Lung microvascular endothelial cell (primary cell): ENCODE measurements around the gene MAIP1. TPM values are rescaled to one million over a fixed set of nuclear protein-coding genes. Genes with fewer than 3 reads are reported as not detected.
A peak's percentile ranks its signal among the peaks of the same experiment; 100 is the strongest.
"Not testable (repeated sequence)": the region's sequence is repeated elsewhere in the genome, so short reads cannot be mapped to it uniquely, and the experiment has no call there.

Experiments
- DNase-seq, 2 donors: peaks; one replicate each; pipeline versions ENCODE4 v3.0.0 to v3.0.0-alpha.2; 2010; ENCODE audit warnings: low read depth in 2 of 2
- total RNA-seq: library from RNA; depleted of rRNA; stranded (reverse); fragments of >200 nt; gene quantifications from 2 replicates; pipeline ENCODE4 v1.2.1, GENCODE V29; 2014

Gene MAIP1
- total RNA-seq: 23.1 and 26.0 TPM in 2 replicates

GRCh38 chr2:199955339-199956061, at the start of gene MAIP1, which contains the start of gene TYW5:
Gene MAIP1, plus strand, starts transcription at chr2:199955582. Its CDS starts 217 bp downstream, at chr2:199955799.
Gene TYW5, minus strand, starts transcription at chr2:199955491. Its CDS starts 21 bp downstream, at chr2:199955470.
- peak; percentile 84 to 85 for DNase-seq

DNA sequence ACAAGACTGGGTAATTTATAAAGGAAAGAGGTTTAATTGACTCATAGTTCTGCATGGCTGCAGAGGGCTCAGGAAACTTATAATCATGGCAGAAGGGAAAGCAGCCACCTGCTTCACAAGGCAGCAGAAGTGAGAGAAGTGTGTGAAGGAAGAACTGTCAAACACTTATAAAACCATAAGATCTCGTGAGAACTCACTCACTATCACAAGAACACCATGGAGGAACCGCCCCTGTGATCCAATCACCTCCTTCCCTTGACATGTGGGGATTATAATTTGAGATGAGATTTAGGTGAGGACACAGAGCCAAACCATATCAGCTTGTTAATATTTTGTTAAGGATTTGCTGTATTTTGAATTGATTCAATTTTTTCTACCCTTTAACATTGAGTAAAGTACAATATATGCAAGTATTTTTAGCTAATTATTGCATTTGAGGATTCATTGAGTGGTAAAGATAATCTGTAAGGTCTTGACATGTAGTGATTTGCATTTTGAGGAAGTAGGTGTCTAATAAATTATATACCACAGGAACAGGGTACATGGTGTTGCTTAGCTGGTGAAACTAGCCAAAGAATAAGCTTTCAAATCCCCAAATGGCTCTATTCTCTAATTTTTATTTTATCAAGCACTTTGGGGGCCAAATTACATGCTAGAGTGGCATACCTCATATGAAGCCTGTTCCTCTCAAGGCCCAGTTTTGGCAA, 48.2 kb upstream of the MAIP1 start:
- DNase-seq: no peak

GRCh38 chr2:199910338-199911051, 44.9 kb upstream of the MAIP1 start:
- DNase-seq: no peak

DNA sequence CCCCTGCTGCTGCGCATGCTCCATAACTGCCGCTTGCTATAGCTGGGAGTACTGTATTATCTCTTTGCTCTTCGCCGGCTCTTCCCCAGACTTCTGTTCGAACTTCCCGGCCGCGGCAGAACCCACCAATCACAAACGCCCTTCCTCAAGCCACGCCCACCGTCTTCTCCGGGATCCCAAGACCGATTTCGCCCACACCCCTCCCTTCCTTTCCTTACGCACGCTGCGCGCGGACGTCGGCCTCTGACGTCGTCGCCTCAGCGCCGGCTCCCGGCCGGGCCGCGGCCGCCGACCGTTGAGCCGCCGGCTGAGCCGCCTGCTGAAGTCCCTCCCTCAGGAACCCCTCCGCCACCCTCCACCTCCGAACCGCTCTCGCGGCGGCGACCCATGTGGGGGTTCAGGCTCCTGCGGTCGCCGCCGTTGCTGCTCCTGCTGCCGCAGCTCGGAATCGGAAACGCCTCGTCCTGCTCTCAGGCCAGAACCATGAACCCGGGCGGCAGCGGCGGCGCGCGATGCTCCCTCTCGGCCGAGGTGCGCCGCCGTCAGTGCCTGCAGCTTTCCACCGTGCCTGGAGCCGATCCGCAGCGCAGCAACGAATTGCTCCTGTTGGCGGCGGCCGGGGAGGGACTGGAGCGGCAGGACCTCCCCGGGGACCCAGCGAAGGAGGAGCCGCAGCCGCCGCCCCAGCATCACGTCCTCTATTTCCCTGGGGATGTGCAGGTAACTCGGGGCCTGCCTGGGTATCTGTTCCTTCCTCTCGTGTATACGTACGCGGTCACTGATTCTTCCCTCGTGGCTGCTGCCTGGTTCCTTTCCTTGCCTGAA, 44.1 kb upstream of the MAIP1 start, which contains the start of gene C2orf69:
Gene C2orf69 (plus strand): TSS at position 242 of the 825 bp plus-strand sequence. CDS start 146 bp downstream, at position 388.
- peak; percentile 96 to 98 for DNase-seq

- no peak for DNase-seq
Measured at GRCh38 chr2:199911877-199912161, 43.6 kb upstream of the MAIP1 start.

GRCh38 chr2:199912553-199913114, 42.7 kb upstream of the MAIP1 start:
- not testable (repeated sequence) for DNase-seq

DNA sequence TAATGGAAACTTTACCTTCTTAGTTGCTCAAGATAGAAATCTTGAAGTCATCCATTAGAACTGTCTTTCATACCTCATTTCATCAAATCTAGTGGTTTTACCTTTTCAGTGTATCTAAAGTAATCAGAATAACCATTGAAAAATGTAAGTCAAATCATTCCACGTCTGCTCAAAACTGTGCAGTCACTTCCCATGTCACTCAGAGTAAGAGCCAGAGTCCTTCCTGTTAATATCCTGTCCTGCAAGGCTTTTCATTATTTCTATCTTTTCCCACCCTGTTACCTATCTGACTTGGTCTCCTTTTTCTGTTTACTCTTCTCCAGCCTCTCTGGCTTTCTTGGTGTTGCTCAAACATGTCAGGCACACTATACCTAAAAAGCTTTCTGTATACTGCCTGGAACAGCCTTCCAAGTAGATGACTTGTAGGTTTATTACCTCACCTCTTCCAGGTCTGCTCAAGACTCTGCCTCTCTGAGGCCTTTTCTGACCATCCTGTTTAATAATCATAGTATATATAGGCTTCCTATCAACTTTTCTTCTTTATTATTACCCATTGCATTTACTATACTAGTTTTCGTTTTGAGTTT, 40.9 kb upstream of the MAIP1 start:
- DNase-seq: peak; percentile 31 to 35

- DNase-seq: no peak
Measured at GRCh38 chr2:199916980-199917379, 38.4 kb upstream of the MAIP1 start.

GRCh38 chr2:199922856-199923255, 32.5 kb upstream of the MAIP1 start:
- no peak for DNase-seq

- no peak for DNase-seq
Measured at GRCh38 chr2:199923924-199924323, 31.5 kb upstream of the MAIP1 start.

DNA sequence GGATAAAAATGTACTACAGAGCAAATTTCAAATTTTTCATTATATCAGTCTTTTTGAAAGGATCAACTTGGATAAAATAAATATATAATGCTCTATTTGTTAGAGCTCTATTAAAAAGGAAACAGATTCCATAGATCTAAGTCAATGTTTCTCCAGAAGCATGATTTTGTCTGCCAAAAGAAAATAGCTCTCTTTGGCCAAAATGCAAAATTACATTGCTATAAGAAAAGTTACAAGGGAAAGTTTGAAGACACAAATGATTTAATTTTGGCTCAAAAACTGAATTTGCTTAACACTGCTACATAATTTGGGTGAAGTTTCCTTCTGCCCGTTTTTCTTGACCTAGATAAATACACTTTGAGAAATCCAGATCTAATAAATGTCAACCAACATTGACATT, 28.6 kb upstream of the MAIP1 start:
- DNase-seq: no peak

GRCh38 chr2:199928226-199928625, 27.2 kb upstream of the MAIP1 start:
- DNase-seq: no peak

DNA sequence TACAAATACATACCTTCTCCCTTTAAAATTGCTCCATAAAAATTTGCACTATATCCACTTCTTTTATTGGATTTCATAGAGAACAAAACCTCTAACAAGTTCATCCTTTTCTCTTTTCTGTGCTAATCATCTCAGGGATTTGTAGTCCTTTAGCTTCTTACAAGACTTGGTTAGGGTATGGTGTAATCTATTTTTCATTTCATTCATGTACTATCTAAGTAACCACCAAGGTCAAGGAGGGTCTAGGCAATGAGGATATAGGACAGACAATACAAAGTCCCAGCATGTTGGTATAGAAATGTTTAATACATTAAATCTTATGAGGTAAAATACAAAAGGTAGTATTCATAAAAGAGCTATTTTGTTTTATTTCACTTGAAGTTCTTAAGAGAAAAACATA, 26.8 kb upstream of the MAIP1 start:
- DNase-seq: no peak

GRCh38 chr2:199929262-199929661, 26.1 kb upstream of the MAIP1 start:
- no peak for DNase-seq

- no peak for DNase-seq
Measured at GRCh38 chr2:199932312-199932855, 23.0 kb upstream of the MAIP1 start.

- DNase-seq: no peak
Measured at GRCh38 chr2:199933466-199933865, 21.9 kb upstream of the MAIP1 start.

DNA sequence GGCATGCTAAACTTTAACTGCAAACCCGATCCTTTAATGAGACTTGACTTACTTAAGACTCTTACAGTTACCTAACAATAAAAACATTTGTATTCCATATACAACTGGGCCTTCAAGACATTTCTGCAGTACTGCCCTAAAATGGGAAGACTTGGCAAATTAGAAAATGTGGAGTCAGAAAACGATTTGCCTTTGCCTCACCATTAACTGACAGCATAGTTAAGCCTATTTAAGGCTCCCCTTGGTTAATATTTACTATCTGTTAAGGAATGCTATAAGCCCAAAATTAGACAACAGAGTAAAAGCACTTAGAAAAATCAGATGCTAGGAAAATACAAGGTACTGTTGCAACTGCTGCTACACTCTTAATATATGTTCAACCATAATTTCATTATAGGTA, 18.8 kb upstream of the MAIP1 start:
- no peak for DNase-seq

- DNase-seq: peak; percentile 28 to 48
Measured at GRCh38 chr2:199940373-199940772, 15.0 kb upstream of the MAIP1 start.

GRCh38 chr2:199943373-199943772, 12.0 kb upstream of the MAIP1 start:
- no peak for DNase-seq

DNA sequence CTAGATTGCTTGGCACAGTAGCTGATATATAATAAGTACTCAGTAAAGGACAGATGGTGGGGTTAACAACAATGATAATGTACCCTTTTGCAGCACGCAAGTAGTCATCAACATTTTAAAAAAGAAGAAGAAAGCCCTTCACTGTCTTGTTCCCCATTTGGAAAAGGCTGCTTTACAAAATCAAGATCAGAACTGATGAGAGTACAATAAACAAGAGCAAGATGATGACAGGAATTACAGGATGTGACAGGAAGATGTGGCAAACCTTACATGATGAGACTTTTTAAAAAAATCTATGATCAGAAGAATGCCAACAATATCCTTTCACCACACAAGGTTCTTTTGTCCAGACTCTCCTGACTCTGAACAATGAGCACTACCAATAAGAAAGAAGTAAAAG, 9.2 kb upstream of the MAIP1 start:
- DNase-seq: no peak
